ENCODE measurements around the gene DHRS9. TPM values are rescaled to one million over a fixed set of nuclear protein-coding genes. Genes with fewer than 3 reads are reported as not detected.

DHRS9 gene
- total and polyA plus RNA-seq, 9 of the 15 experiments (the other 6 are each of a cell fraction or from before 2014, with no cell fraction given): 0.27 to 1.7 (median 0.69) TPM

DNA sequence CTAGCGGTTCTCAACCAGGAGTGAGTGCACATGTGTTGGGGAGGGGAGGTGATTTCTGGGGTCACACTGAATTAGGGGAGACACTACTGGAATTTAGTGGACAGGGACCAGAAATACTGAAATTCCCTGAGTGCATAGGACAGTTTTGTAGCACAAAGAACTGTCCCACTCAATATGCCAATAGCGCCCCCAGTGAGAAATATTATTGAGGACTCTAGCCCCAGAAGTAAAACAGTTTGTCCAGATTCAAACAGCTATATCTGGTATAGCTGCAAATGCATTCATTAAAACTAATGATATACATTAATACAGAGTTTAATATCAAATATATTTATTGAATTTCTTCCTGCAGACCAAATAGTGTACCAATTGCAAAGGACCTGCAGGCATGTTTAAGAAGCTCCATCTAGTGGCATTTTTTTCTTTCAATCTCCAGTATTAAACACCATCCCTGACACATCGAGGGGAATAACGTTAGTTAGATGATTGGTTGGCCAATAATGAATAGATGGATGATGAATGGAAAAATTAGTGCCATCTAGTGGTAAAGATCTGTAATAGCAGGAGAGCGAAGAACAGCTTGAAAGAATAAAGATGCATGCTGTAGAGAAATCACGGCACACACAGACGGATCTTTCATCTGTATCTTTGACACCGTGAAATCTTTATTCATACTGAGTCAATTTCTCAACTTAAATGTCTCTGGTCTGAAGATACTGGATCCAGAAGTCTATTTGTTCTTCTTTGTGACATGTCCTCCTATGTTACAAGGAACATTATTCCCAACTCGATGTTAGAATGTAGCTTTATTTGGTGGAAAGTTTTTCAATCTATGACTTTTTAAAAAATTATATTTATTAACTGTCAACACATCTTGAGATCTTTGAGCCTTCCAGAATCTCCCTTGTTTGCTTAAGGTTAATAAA, 62.5 kb downstream of the DHRS9 start (continued):
- TF ChIP-seq, protein P1, sequence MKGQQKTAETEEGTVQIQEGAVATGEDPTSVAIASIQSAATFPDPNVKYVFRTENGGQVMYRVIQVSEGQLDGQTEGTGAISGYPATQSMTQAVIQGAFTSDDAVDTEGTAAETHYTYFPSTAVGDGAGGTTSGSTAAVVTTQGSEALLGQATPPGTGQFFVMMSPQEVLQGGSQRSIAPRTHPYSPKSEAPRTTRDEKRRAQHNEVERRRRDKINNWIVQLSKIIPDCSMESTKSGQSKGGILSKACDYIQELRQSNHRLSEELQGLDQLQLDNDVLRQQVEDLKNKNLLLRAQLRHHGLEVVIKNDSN (CRISPR knock-in tag; IDR thresholded peaks at IDR 0.05): no peak
- TF ChIP-seq GABPB1 (CRISPR knock-in tag; IDR thresholded peaks at IDR 0.05) (no peak), BMI1 (IDR thresholded peaks at IDR 0.05; ENCODE audit: low read length) (no peak), HNRNPLL (IDR thresholded peaks at IDR 0.05; ENCODE audit: low read depth, low read length, poor library complexity, severe bottlenecking) (no peak), BRF1 (IDR thresholded peaks at IDR 0.05; ENCODE audit: borderline replicate concordance, extremely low read depth, insufficient read length) (no peak), KHSRP (IDR thresholded peaks at IDR 0.05) (no peak), SMARCA4 (IDR thresholded peaks at IDR 0.05) (0 out of 2 replicates have a peak, but pooled peaks have one; percentile 18), ZNF311 (CRISPR knock-in tag; IDR thresholded peaks at IDR 0.05) (no peak), FOXJ3 (CRISPR knock-in tag; IDR thresholded peaks at IDR 0.05) (no peak), NFXL1 (CRISPR knock-in tag; IDR thresholded peaks at IDR 0.05) (no peak), VEZF1 (CRISPR knock-in tag; IDR thresholded peaks at IDR 0.05) (no peak), ZNF644 (tag; IDR thresholded peaks at IDR 0.05; ENCODE audit: low read depth) (no peak), HINFP (tag; conservative IDR thresholded peaks at IDR 0.05; ENCODE audit: low read depth) (no peak), ZNF75A (CRISPR knock-in tag; IDR thresholded peaks at IDR 0.05) (no peak), TSHZ1 (CRISPR knock-in tag; IDR thresholded peaks at IDR 0.05) (no peak), CBX8 (IDR thresholded peaks at IDR 0.05; ENCODE audit: borderline replicate concordance, extremely low read depth, low read depth, low read length, poor library complexity, severe bottlenecking) (no peak), POLR3A (IDR thresholded peaks at IDR 0.05; ENCODE audit: borderline replicate concordance, extremely low read depth, insufficient read depth, insufficient read length) (no peak), ZFP30 (CRISPR knock-in tag; IDR thresholded peaks at IDR 0.05; ENCODE audit: borderline replicate concordance) (no peak), CBX1 (IDR thresholded peaks at IDR 0.05; ENCODE audit: low read depth) (no peak), EHMT2 (IDR thresholded peaks at IDR 0.05) (0 out of 2 replicates have a peak, but pooled peaks have one; percentile 17)
